SK-N-MC (cell line): ENCODE data around the gene MASP2.
"Not testable (repeated sequence)": the region's sequence is repeated elsewhere in the genome, so short reads cannot be mapped to it uniquely, and the experiment has no call there.

Experiments used
- EZH2 ChIP-seq: fragments of 200-600 bp; sonication (generic); IDR thresholded peaks from one replicate; pipeline ENCODE4 v1.6.1; 2017; ENCODE audit warnings: antibody characterized with exemption
- POLR2AphosphoS5 ChIP-seq: IDR thresholded peaks from 2 replicates; pipeline ENCODE4 v1.6.1; 2012; ENCODE audit warnings: mild to moderate bottlenecking, low read depth, low read length, borderline replicate concordance

GRCh38 chr1:11037019-11037739 is 9.9 kb downstream of the MASP2 start:
- not testable (repeated sequence) for TF ChIP-seq POLR2AphosphoS5, EZH2
